Lower lobe of right lung (tissue), 2 donors: ENCODE results near the gene ZFP36L2. TPM values are rescaled to one million over a fixed set of nuclear protein-coding genes. Genes with fewer than 3 reads are reported as not detected.
A peak's percentile ranks its signal among the peaks of the same experiment; 100 is the strongest.

ENCODE experiments used
- ATAC-seq, 2 donors: fragments of 200-7000 bp; cut with Tn5 transposase; one replicate each; pipeline ENCODE4 v1.9.1; 2020 to 2022; ENCODE audit warnings: mild to moderate bottlenecking in 2 of 2, moderate library complexity in 2 of 2
- DNase-seq: peaks from one replicate; pipeline ENCODE4 v3.0.0-alpha.2; 2020
- H3K27ac ChIP-seq: fragments of 200-600 bp; one replicate; pipeline ENCODE4 v1.8.0; 2022
- H3K27me3 ChIP-seq: fragments of 200-600 bp; one replicate; pipeline ENCODE4 v1.8.0; 2022; ENCODE audit warnings: low read depth
- H3K36me3 ChIP-seq: fragments of 200-600 bp; one replicate; pipeline ENCODE4 v1.8.0; 2022; ENCODE audit warnings: mild to moderate bottlenecking
- H3K4me1 ChIP-seq: fragments of 200-600 bp; one replicate; pipeline ENCODE4 v1.8.0; 2022
- H3K4me3 ChIP-seq: fragments of 200-600 bp; one replicate; pipeline ENCODE4 v1.8.0; 2022; ENCODE audit warnings: mild to moderate bottlenecking
- H3K9me3 ChIP-seq: fragments of 200-600 bp; one replicate; pipeline ENCODE4 v1.8.0; 2022
- CTCF ChIP-seq: fragments of 200-600 bp; IDR thresholded peaks from one replicate; pipeline ENCODE4 v1.8.0; 2022; ENCODE audit warnings: antibody characterized with exemption, mild to moderate bottlenecking
- intact Hi-C: fragments of 100-400 bp; cut with DNase I; formaldehyde crosslinking; loops from one replicate; pipeline ENCODE4 v1.11.0; 2022
- total RNA-seq: library from RNA; stranded (reverse); fragmentation: NEBNext Ultra II Directional; extraction: Animal tissue kit (Norgen Biotek cat#: 25700); gene quantifications from one replicate; pipeline ENCODE4 v1.2.1, GENCODE V29; 2021
- donor health status: DM: no; HTN: yes; CAD: no; lungs with severe emphysema.

The ZFP36L2 gene
- total RNA-seq, 1 donor from 2014 or later, result 136 TPM

GRCh38 chr2:43258547-43259156, 32.2 kb upstream of the ZFP36L2 start:
- H3K27ac ChIP-seq, result no peak overlapping the region
- H3K4me3 ChIP-seq, result no peak overlapping the region
- no peaks in the 10 kb centered on the region for H3K9me3 ChIP-seq

GRCh38 chr2:43255296-43255910, 29.0 kb upstream of the ZFP36L2 start:
- DNase-seq, result no peak
- no peaks in the 10 kb centered on the region for H3K36me3 ChIP-seq
- H3K9me3 ChIP-seq, result no peaks in the 10 kb centered on the region
- no peak overlapping the region for H3K27ac ChIP-seq
- H3K4me3 ChIP-seq, result no peak overlapping the region
- no peaks in the 10 kb centered on the region for H3K4me1 ChIP-seq
- no peak for ATAC-seq
- intact Hi-C loops, result no loop called here
- no peaks in the 10 kb centered on the region for H3K27me3 ChIP-seq
- TF ChIP-seq CTCF, result no peak

More at GRCh38 chr2:43258547-43259156, 32.2 kb upstream of the ZFP36L2 start:
- no peak for TF ChIP-seq CTCF
- intact Hi-C loops, result no loop called here
- ATAC-seq (no peak), DNase-seq (no peak)
- Histone ChIP-seq H3K4me1 (no peaks in the 10 kb centered on the region), H3K36me3 (no peaks in the 10 kb centered on the region), H3K27me3 (no peaks in the 10 kb centered on the region)

- ATAC-seq, result no peak
- DNase-seq, result no peak
- intact Hi-C loops, result no loop called here
- no peaks in the 10 kb centered on the region for H3K27me3 ChIP-seq
- H3K4me3 ChIP-seq, result no peak overlapping the region
- H3K36me3 ChIP-seq, result no peaks in the 10 kb centered on the region
- H3K4me1 ChIP-seq, result no peaks in the 10 kb centered on the region
- no peak overlapping the region for H3K27ac ChIP-seq
- H3K9me3 ChIP-seq, result no peaks in the 10 kb centered on the region
- TF ChIP-seq CTCF, result no peak
Observed at GRCh38 chr2:43254331-43254730, 27.9 kb upstream of the ZFP36L2 start.

GRCh38 chr2:43251171-43251731, 24.8 kb upstream of the ZFP36L2 start:
- ATAC-seq (peak; percentile 43 to 70), DNase-seq (no peak)
- no peaks in the 10 kb centered on the region for H3K36me3 ChIP-seq
- no peaks in the 10 kb centered on the region for H3K27me3 ChIP-seq
- peak overlapping the region; percentile 44 for H3K27ac ChIP-seq
- H3K4me3 ChIP-seq, result no peak overlapping the region
- intact Hi-C loops, result no loop called here
- H3K4me1 ChIP-seq, result no peaks in the 10 kb centered on the region
- no peak for TF ChIP-seq CTCF
- H3K9me3 ChIP-seq, result no peaks in the 10 kb centered on the region

- DNase-seq (no peak), ATAC-seq (no peak)
- H3K27me3 ChIP-seq, result no peaks in the 10 kb centered on the region
- TF ChIP-seq CTCF, result no peak
- H3K4me3 ChIP-seq, result no peak overlapping the region
- no peaks in the 10 kb centered on the region for H3K9me3 ChIP-seq
- no peaks in the 10 kb centered on the region for H3K4me1 ChIP-seq
- intact Hi-C loops, result no loop called here
- H3K36me3 ChIP-seq, result no peaks in the 10 kb centered on the region
- H3K27ac ChIP-seq, result no peak overlapping the region
Observed at GRCh38 chr2:43250015-43250414, 23.6 kb upstream of the ZFP36L2 start.
